ENCODE results near the gene MTF1. TPM values are rescaled to one million over a fixed set of nuclear protein-coding genes. Genes with fewer than 3 reads are reported as not detected.
A peak's percentile ranks its signal among the peaks of the same experiment; 100 is the strongest.

MTF1 gene
- total RNA-seq, 1 donor from 2014 or later = 33.0 TPM

DNA sequence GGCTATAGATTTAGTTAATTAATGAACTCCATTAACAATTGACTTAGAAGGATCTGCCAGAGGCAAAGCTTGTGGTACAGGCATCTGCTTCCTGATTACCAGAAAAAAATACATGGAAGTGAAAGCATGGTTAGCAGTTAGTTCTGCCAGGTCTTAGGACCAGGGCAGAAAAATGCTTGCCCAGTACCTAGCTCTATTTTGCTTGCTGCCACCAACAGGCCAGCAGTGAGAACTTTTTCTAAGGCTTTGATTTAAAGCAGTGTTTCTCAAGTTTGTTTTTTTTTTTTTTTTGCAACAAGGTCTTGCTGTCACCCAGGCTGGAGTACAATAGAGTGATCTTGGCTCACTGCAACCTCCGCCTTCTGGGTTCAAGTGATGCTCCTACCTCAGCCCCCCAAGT lies 16.4 kb upstream of the MTF1 start:
- intact Hi-C loops (cut with DNase I) = no loop called here
- DNase-seq (ENCODE audit: low spot score) = no peak

DNA sequence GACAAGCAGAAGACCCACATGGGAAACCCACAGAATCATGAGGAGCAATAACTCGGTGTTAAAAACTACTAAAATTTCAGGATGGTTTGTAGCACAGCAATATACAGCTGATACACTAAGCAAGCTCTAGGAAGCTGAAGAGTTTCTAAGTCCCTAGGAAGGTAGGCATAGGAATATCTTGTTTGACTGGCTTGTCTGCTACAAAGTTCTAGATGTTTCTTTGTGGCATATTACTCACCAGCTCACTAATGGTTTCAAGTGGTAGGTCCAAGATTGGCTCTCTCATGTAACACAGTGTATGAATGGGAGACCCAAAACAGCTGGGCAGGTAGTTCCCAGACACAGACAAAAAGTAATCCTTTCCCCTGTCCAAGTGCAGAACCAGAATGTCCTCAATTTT lies 13.3 kb upstream of the MTF1 start:
- intact Hi-C loops (cut with DNase I) = no loop called here
- no peak for ATAC-seq

More for the DNA sequence above, 16.4 kb upstream of the MTF1 start:
- no peak for ATAC-seq

DNA sequence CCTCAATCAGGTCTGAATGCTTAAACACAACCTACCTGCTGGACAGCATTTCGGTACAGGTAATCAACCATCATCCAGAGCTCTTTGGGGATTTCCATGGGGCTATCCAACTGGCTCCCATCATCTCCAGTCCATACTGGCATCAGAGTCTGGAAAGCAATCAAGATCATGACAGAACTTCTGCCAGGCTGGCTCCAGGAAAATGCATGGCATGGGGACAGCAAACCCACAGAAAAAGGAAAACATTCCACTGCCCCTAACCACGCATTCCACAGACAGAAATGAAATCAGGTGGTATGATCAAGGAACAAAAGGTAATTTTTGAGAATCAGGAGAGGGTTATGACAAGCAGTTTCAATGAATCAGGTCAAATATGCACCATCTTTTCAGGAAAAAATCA lies 9.1 kb upstream of the MTF1 start:
- DNase-seq (ENCODE audit: low spot score) (no peak), ATAC-seq (no peak)
- intact Hi-C loops (cut with DNase I) = no loop called here

More for the DNA sequence above, 13.3 kb upstream of the MTF1 start:
- DNase-seq (ENCODE audit: low spot score) = no peak

- no peak for DNase-seq (ENCODE audit: low spot score)
- intact Hi-C loops (cut with DNase I) = no loop called here
- ATAC-seq = no peak
Measured at GRCh38 chr1:37867784-37868183, 8.4 kb upstream of the MTF1 start.

GRCh38 chr1:37866491-37866890 lies 7.1 kb upstream of the MTF1 start:
- DNase-seq (ENCODE audit: low spot score) = no peak
- no peak for ATAC-seq
- intact Hi-C loops (cut with DNase I) = no loop called here

DNA sequence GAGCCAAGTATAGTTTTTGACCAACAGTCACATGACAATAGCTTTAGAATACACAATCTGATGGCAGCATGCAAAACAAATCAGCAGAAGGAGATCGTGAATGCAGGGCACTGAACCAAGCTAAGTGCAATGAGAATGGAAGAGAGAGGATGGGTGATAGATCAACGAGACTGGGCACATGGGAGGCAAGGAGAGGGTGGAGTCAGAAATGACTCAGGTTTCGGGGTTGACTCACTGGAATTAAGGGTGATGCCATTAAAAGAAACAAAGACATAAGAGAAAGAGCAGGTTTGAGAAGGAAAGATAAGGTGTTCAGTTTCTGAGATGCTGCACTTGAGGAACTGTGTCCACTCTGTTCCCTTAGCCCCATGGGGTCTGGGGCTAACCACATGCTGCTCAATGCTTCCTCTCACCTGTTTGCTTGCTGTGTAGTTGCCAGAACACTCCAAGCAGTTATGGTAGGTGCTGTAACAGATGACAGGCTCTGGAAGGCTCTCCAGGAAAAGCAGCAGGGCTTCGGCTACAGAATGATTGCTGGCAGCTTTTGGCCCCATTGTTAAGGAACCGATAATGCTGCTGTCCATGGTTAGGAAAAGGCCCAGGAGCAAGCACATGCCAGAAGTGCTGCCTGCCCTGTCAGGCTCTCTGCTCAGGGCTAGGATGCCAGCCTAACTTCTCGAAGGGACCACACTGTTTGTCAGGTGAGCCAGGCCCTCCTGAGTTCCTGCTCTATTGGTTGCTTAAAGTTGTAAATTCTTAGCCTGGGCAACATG lies 6.1 kb upstream of the MTF1 start:
- DNase-seq (ENCODE audit: low spot score) (no peak), ATAC-seq (no peak)
- intact Hi-C loops (cut with DNase I) = no loop called here

DNA sequence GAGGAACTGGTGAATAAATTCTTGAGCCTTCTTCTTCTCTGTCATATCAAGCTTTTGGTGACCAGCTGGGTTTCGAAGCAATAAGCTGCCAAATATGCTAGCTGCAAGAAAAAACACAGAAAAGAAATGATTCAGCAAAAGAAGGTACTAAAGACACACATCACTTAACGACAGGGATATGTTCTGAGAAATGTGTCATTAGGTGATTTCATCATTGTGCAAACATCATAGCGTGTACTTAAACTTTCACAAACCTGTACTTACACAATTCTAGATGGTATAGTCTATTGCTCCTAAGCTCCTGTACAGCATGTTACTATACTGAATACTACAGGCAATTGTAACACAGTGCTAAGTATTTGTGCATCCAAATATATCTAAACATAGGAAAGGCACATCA lies 2.9 kb upstream of the MTF1 start:
- intact Hi-C loops (cut with DNase I) = no loop called here
- ATAC-seq (no peak), DNase-seq (ENCODE audit: low spot score) (no peak)

GRCh38 chr1:37861151-37861550 lies 1.8 kb upstream of the MTF1 start:
- ATAC-seq (no peak), DNase-seq (ENCODE audit: low spot score) (no peak)
- intact Hi-C loops (cut with DNase I) = no loop called here

DNA sequence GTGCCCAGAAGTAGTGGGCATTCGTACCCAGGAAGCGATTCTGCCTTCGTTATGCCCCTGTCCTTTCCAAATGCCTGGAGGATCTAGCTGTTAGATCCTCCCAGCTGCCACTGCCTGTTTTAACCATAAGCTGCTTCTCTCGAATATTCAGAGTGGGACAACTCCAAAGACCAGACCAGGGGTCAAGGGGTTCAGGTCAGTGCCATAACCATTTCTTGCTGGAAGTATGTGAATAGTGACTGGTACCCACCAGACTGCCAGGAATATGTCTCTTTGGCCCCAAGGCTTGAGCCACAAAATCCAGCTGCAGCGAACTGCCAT lies 914 bp upstream of the MTF1 start:
- DNase-seq (ENCODE audit: low spot score) = no peak
- intact Hi-C loops (cut with DNase I) = no loop called here
- no peak for ATAC-seq

GRCh38 chr1:37858931-37859506 lies 373 bp downstream of the MTF1 start:
- intact Hi-C loops (cut with DNase I) = no loop called here
- DNase-seq (ENCODE audit: low spot score) (no peak), ATAC-seq (peak; percentile 59)

GRCh38 chr1:37854406-37854805 lies 5.0 kb downstream of the MTF1 start:
- intact Hi-C loops (cut with DNase I) = no loop called here
- ATAC-seq (no peak), DNase-seq (ENCODE audit: low spot score) (no peak)

- DNase-seq (ENCODE audit: low spot score) (no peak), ATAC-seq (no peak)
- intact Hi-C loops (cut with DNase I) = no loop called here
Measured at GRCh38 chr1:37853157-37853556, 6.2 kb downstream of the MTF1 start.

GRCh38 chr1:37851782-37852210 lies 7.6 kb downstream of the MTF1 start:
- DNase-seq (ENCODE audit: low spot score) = no peak
- ATAC-seq = no peak
- intact Hi-C loops (cut with DNase I) = no loop called here

GRCh38 chr1:37851262-37851661 lies 8.1 kb downstream of the MTF1 start:
- ATAC-seq (no peak), DNase-seq (ENCODE audit: low spot score) (no peak)
- intact Hi-C loops (cut with DNase I) = no loop called here

GRCh38 chr1:37850352-37850955 lies 8.9 kb downstream of the MTF1 start:
- intact Hi-C loops (cut with DNase I) = no loop called here
- DNase-seq (ENCODE audit: low spot score) (no peak), ATAC-seq (no peak)

GRCh38 chr1:37849480-37849879 lies 9.9 kb downstream of the MTF1 start:
- ATAC-seq (no peak), DNase-seq (ENCODE audit: low spot score) (no peak)
- intact Hi-C loops (cut with DNase I) = no loop called here

GRCh38 chr1:37846647-37847339 lies 12.6 kb downstream of the MTF1 start:
- DNase-seq (ENCODE audit: low spot score) (no peak), ATAC-seq (no peak)
- intact Hi-C loops (cut with DNase I) = no loop called here

- intact Hi-C loops (cut with DNase I) = no loop called here
- DNase-seq (ENCODE audit: low spot score) (no peak), ATAC-seq (no peak)
Measured at GRCh38 chr1:37845786-37846185, 13.6 kb downstream of the MTF1 start.

DNA sequence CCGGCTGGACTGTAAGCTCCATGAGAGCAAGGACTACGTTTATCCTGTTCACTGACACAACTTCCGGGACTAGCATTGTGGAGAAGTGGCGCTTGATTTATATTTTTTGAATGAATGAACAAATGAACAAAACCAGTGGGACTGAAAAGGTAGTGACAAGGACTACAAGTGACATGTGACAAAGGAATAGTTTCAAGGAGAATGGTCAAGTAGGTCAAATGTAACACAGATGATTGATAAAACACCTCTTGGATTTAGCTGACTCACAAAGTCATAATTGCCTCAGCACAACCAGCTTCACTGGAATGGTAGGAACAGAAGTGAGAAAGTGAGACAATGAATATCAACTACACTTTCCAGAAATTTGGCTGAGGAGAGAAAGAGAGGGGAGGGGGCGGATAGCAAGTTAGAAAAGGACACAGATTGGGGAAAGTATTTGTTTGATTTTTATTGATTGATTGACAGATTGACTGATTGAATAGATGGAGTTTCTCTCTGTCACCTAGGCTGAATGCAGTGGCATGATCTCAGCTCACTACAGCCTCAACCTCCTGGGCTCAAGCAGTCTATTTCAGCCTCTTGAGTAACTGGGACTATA lies 14.2 kb downstream of the MTF1 start:
- no peak for DNase-seq (ENCODE audit: low spot score)
- intact Hi-C loops (cut with DNase I) = no loop called here
- no peak for ATAC-seq

GRCh38 chr1:37844536-37844935 lies 14.9 kb downstream of the MTF1 start:
- ATAC-seq = no peak
- no peak for DNase-seq (ENCODE audit: low spot score)
- intact Hi-C loops (cut with DNase I) = no loop called here

Data from sciatic nerve (tissue), 2 donors.